H9 (cell line): ENCODE data around the gene KIAA1210. TPM values are rescaled to one million over a fixed set of nuclear protein-coding genes. Genes with fewer than 3 reads are reported as not detected.

Source experiments
- DNase-seq: peaks from one replicate; pipeline ENCODE4 v3.0.0-alpha.2; 2017
- H2AFZ ChIP-seq: one replicate; pipeline ENCODE4 v1.6.1; 2013; ENCODE audit warnings: mild to moderate bottlenecking, low read length, control low read depth, moderate library complexity
- H2AK5ac ChIP-seq: 2 replicates; pipeline ENCODE4 v1.6.1; 2013; ENCODE audit warnings: low read length, control low read depth, mixed read lengths; ENCODE audit not compliant: insufficient read length
- H2BK120ac ChIP-seq: one replicate; pipeline ENCODE4 v1.6.1; 2013; ENCODE audit warnings: low read depth, mild to moderate bottlenecking, low read length, control low read depth, inconsistent platforms; ENCODE audit not compliant: poor library complexity, severe bottlenecking
- H2BK12ac ChIP-seq: 2 replicates; pipeline ENCODE4 v1.6.1; 2013; ENCODE audit warnings: low read length, control low read depth, mixed read lengths, low read depth; ENCODE audit not compliant: insufficient read length
- H2BK15ac ChIP-seq: 2 replicates; pipeline ENCODE4 v1.6.1; 2013; ENCODE audit warnings: low read depth, low read length, control low read depth
- H2BK20ac ChIP-seq: one replicate; pipeline ENCODE4 v1.6.1; 2013; ENCODE audit warnings: low read depth, mild to moderate bottlenecking, low read length, control low read depth, inconsistent platforms; ENCODE audit not compliant: poor library complexity, severe bottlenecking
- H2BK5ac ChIP-seq: 2 replicates; pipeline ENCODE4 v1.6.1; 2013; ENCODE audit warnings: low read length, control low read depth, mixed read lengths; ENCODE audit not compliant: insufficient read length
- H3K14ac ChIP-seq: 2 replicates; pipeline ENCODE4 v1.6.1; 2013; ENCODE audit warnings: low read length, control low read depth; ENCODE audit not compliant: insufficient read depth
- H3K18ac ChIP-seq: 2 replicates; pipeline ENCODE4 v1.6.1; 2013; ENCODE audit warnings: low read depth, mild to moderate bottlenecking, mixed read lengths, low read length, control low read depth; ENCODE audit not compliant: insufficient read length
- H3K23ac ChIP-seq: 2 replicates; pipeline ENCODE4 v1.6.1; 2013; ENCODE audit warnings: low read length, control low read depth, mixed read lengths, low read depth; ENCODE audit not compliant: insufficient read length
- H3K23me2 ChIP-seq: 2 replicates; pipeline ENCODE4 v1.6.1; 2013; ENCODE audit warnings: low read depth, mild to moderate bottlenecking, mixed read lengths, low read length, control low read depth; ENCODE audit not compliant: insufficient read length, poor library complexity, severe bottlenecking
- H3K27ac ChIP-seq: 2 replicates; pipeline ENCODE4 v1.5.1; 2013; ENCODE audit warnings: low read length, control low read depth, mixed read lengths, low read depth; ENCODE audit not compliant: insufficient read length
- H3K27me3 ChIP-seq: 2 replicates; pipeline ENCODE4 v1.6.1; 2013; ENCODE audit warnings: low read length, control low read depth, inconsistent platforms; ENCODE audit not compliant: insufficient read depth
- H3K4ac ChIP-seq: 2 replicates; pipeline ENCODE4 v1.6.1; 2013; ENCODE audit warnings: low read depth, mild to moderate bottlenecking, control low read depth, inconsistent platforms, low read length, moderate library complexity
- H3K4me1 ChIP-seq: 2 replicates; pipeline ENCODE4 v1.6.1; 2013; ENCODE audit warnings: low read length, control low read depth, inconsistent platforms; ENCODE audit not compliant: insufficient read depth
- H3K4me2 ChIP-seq: 2 replicates; pipeline ENCODE4 v1.6.1; 2013; ENCODE audit warnings: low read length, control low read depth, mixed read lengths; ENCODE audit not compliant: insufficient read length, insufficient read depth
- H3K56ac ChIP-seq: 2 replicates; pipeline ENCODE4 v1.6.1; 2013; ENCODE audit warnings: low read depth, mild to moderate bottlenecking, mixed read lengths, low read length, control low read depth; ENCODE audit not compliant: insufficient read length
- H3K79me1 ChIP-seq: 2 replicates; pipeline ENCODE4 v1.6.1; 2013; ENCODE audit warnings: low read depth, mild to moderate bottlenecking, moderate library complexity, low read length, control low read depth, inconsistent platforms; ENCODE audit not compliant: insufficient read depth, poor library complexity, severe bottlenecking
- H3K79me2 ChIP-seq: 2 replicates; pipeline ENCODE4 v1.6.1; 2013; ENCODE audit warnings: low read length, control low read depth, inconsistent platforms; ENCODE audit not compliant: insufficient read depth
- H3K9ac ChIP-seq: 2 replicates; pipeline ENCODE4 v1.6.1; 2013; ENCODE audit warnings: low read length, control low read depth, mixed read lengths; ENCODE audit not compliant: insufficient read length; ENCODE audit errors: extremely low read depth
- H3K9me3 ChIP-seq: one replicate; pipeline ENCODE4 v1.6.1; 2013; ENCODE audit warnings: low read depth, low read length, inconsistent platforms; ENCODE audit not compliant: control insufficient read depth
- H3T11ph ChIP-seq: one replicate; pipeline ENCODE4 v1.6.1; 2013; ENCODE audit warnings: mild to moderate bottlenecking, low read length, control low read depth, inconsistent platforms
- H4K20me1 ChIP-seq: one replicate; pipeline ENCODE4 v1.6.1; 2013; ENCODE audit not compliant: control insufficient read depth, insufficient read length, insufficient read depth
- H4K5ac ChIP-seq: 2 replicates; pipeline ENCODE4 v1.6.1; 2013; ENCODE audit warnings: low read depth, mild to moderate bottlenecking, mixed read lengths, low read length, control low read depth; ENCODE audit not compliant: insufficient read length
- H4K8ac ChIP-seq: replicated peaks from 2 replicates; pipeline ENCODE4 v1.6.1; 2013; ENCODE audit warnings: low read length, control low read depth, mixed read lengths, low read depth; ENCODE audit not compliant: insufficient read length
- H4K91ac ChIP-seq: 2 replicates; pipeline ENCODE4 v1.6.1; 2013; ENCODE audit warnings: low read depth, mild to moderate bottlenecking, moderate library complexity, mixed read lengths, low read length, control low read depth; ENCODE audit not compliant: insufficient read length
- H3K27ac Mint-ChIP-seq, 3 experiments: 2 replicates in 2 of 3; 3 replicates in 1 of 3; pipeline ENCODE4 v1.8.0; 2020 to 2021; ENCODE audit warnings: mixed read lengths in 3 of 3, mild to moderate bottlenecking in 1 of 3, moderate library complexity in 1 of 3
- H3K27me3 Mint-ChIP-seq: 2 replicates; pipeline ENCODE4 v1.8.0; 2021; ENCODE audit warnings: low read depth, mild to moderate bottlenecking, moderate library complexity, mixed read lengths
- H3K36me3 Mint-ChIP-seq, 3 experiments: 2 replicates in 2 of 3; 3 replicates in 1 of 3; pipeline ENCODE4 v1.8.0; 2020 to 2021; ENCODE audit warnings: low read depth in 3 of 3, mixed read lengths in 3 of 3; ENCODE audit not compliant: insufficient read depth in 1 of 3
- H3K4me1 Mint-ChIP-seq, 2 experiments: 2 replicates each; pipeline ENCODE4 v1.8.0; 2020; ENCODE audit warnings: mixed read lengths in 2 of 2
- H3K4me3 Mint-ChIP-seq, 2 experiments: 2 replicates in 1 of 2; 3 replicates in 1 of 2; pipeline ENCODE4 v1.8.0; 2020 to 2021; ENCODE audit warnings: mild to moderate bottlenecking in 2 of 2, mixed read lengths in 2 of 2, moderate library complexity in 1 of 2
- H3K9me3 Mint-ChIP-seq, 2 experiments: 2 replicates in 1 of 2; 3 replicates in 1 of 2; pipeline ENCODE4 v1.8.0; 2020; ENCODE audit warnings: mild to moderate bottlenecking in 2 of 2, mixed read lengths in 2 of 2, moderate library complexity in 1 of 2
- WGBS: extraction: QIAGEN DNeasy Blood & Tissue Kit; methylation state at CpG from one replicate; pipeline ENCODE4 v1.1.7; 2013; ENCODE audit warnings: missing lambda C conversion rate, low lambda C conversion rate, mixed read lengths; ENCODE audit not compliant: insufficient read length; ENCODE audit errors: extremely low coverage; 5-methylcytosine and 5-hydroxymethylcytosine counted together
- total RNA-seq: library from RNA; stranded (reverse); gene quantifications from 2 replicates; pipeline ENCODE4 v1.2.1, GENCODE V29; 2021
- TF ChIP-seq, protein P1 (sequence below): fragments of 200-600 bp; sonication (generic); conservative IDR thresholded peaks from 3 replicates; pipeline ENCODE4 v1.8.0; 2021; ENCODE audit warnings: antibody characterized with exemption, mild to moderate bottlenecking

The KIAA1210 gene
- total RNA-seq, 1 experiment from 2014 or later, result not detected

DNA sequence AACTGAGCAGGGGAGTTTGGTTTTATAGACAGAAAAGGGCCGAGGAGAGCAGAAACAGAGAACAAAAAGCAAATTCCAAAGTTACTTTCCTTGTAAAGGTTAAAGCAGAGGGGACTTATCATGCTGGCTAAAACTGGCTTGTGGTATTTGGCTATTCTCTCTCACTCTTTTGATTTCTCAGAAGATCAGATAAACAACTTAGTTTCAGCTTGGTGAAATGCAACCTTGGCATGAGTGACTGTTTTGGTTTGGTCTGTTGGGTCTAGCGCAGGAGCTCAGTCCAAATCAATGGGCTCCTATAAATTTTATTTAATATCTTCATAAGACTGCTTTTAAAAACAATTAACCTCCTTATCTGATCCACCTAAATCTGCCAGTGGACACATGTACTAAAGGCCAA, 47.3 kb upstream of the KIAA1210 start:
- Mint-ChIP-seq H3K9me3 (peaks cover 54 to 66% of the 10 kb centered on the region in 2 experiments), H3K36me3 (peaks cover 0 to 1% (median 0%) of the 10 kb centered on the region in 3 experiments; a peak in 2 of 7 replicates), H3K27me3 (no peaks in the 10 kb centered on the region; the same call in 1 of the 2 replicates), H3K27ac (no peak overlapping the region; a peak in 1 of 7 replicates), H3K4me3 (no peak overlapping the region), H3K4me1 (no peaks in the 10 kb centered on the region; a peak in 1 of 4 replicates)
- no CpG with 5 or more reads among the region's 2 CpGs for WGBS
- Histone ChIP-seq H3K27me3 (no peaks in the 10 kb centered on the region), H3K14ac (no peak overlapping the region), H2AFZ (no peak overlapping the region), H3K56ac (no peak overlapping the region), H2BK120ac (no peak overlapping the region), H4K91ac (no peak overlapping the region), H4K8ac (no peak overlapping the region), H2AK5ac (no peak overlapping the region), H3K79me1 (no peaks in the 10 kb centered on the region), H3K4ac (no peak overlapping the region), H3K79me2 (no peaks in the 10 kb centered on the region), H4K5ac (no peak overlapping the region), H3K27ac (no peak overlapping the region), H2BK20ac (no peak overlapping the region), H3K18ac (no peak overlapping the region), H2BK15ac (no peak overlapping the region), H3T11ph (no peak overlapping the region), H4K20me1 (no peaks in the 10 kb centered on the region), H3K4me1 (no peaks in the 10 kb centered on the region), H3K23me2 (no peaks in the 10 kb centered on the region), H2BK5ac (no peak overlapping the region), H3K9ac (no peak overlapping the region), H3K23ac (no peak overlapping the region), H3K9me3 (peaks cover 19% of the 10 kb centered on the region), H3K4me2 (no peak overlapping the region), H2BK12ac (no peak overlapping the region)
- DNase-seq, result no peak
- TF ChIP-seq, protein P1, sequence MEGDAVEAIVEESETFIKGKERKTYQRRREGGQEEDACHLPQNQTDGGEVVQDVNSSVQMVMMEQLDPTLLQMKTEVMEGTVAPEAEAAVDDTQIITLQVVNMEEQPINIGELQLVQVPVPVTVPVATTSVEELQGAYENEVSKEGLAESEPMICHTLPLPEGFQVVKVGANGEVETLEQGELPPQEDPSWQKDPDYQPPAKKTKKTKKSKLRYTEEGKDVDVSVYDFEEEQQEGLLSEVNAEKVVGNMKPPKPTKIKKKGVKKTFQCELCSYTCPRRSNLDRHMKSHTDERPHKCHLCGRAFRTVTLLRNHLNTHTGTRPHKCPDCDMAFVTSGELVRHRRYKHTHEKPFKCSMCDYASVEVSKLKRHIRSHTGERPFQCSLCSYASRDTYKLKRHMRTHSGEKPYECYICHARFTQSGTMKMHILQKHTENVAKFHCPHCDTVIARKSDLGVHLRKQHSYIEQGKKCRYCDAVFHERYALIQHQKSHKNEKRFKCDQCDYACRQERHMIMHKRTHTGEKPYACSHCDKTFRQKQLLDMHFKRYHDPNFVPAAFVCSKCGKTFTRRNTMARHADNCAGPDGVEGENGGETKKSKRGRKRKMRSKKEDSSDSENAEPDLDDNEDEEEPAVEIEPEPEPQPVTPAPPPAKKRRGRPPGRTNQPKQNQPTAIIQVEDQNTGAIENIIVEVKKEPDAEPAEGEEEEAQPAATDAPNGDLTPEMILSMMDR, result no peak
